Smooth muscle cell (in vitro differentiated cells): Measurements from ENCODE around the gene EXOC1. TPM values are rescaled to one million over a fixed set of nuclear protein-coding genes. Genes with fewer than 3 reads are reported as not detected.

Source experiments
- DNase-seq: peaks from one replicate; lab custom pipeline; 2025; ENCODE audit not compliant: unreplicated experiment; lab: John Stamatoyannopoulos, UW
- H2AFZ ChIP-seq: fragments of 200-600 bp; sonication (generic); 2 replicates; pipeline ENCODE4 v1.6.0; 2016; ENCODE audit warnings: antibody characterized with exemption, low read depth, mild to moderate bottlenecking
- H3F3A ChIP-seq: fragments of 200-600 bp; sonication (generic); 2 replicates; pipeline ENCODE4 v1.6.0; 2017; ENCODE audit warnings: antibody characterized with exemption, low read depth
- H3K27ac ChIP-seq: fragments of 200-600 bp; sonication (generic); 2 replicates; pipeline ENCODE4 v1.5.1; 2016; ENCODE audit warnings: low read depth, mild to moderate bottlenecking
- H3K27me3 ChIP-seq: fragments of 200-600 bp; sonication (generic); 2 replicates; pipeline ENCODE4 v1.6.1; 2016; ENCODE audit warnings: low read depth, mild to moderate bottlenecking
- H3K36me3 ChIP-seq: fragments of 200-600 bp; sonication (generic); 2 replicates; pipeline ENCODE4 v1.5.1; 2016; ENCODE audit warnings: low read depth
- H3K4me1 ChIP-seq: fragments of 200-600 bp; sonication (generic); 2 replicates; pipeline ENCODE4 v1.5.1; 2016; ENCODE audit warnings: low read depth
- H3K4me2 ChIP-seq: fragments of 200-600 bp; sonication (generic); 2 replicates; pipeline ENCODE4 v1.6.0; 2016; ENCODE audit warnings: mild to moderate bottlenecking
- H3K4me3 ChIP-seq: fragments of 200-600 bp; sonication (generic); 2 replicates; pipeline ENCODE4 v1.5.1; 2016; ENCODE audit warnings: mild to moderate bottlenecking
- H3K79me2 ChIP-seq: fragments of 200-600 bp; sonication (generic); 2 replicates; pipeline ENCODE4 v1.6.0; 2016; ENCODE audit warnings: low read depth, mild to moderate bottlenecking
- H3K9ac ChIP-seq: fragments of 200-600 bp; sonication (generic); 2 replicates; pipeline ENCODE4 v1.6.0; 2016; ENCODE audit warnings: low read depth
- H3K9me3 ChIP-seq: fragments of 200-600 bp; sonication (generic); replicated peaks from 2 replicates; pipeline ENCODE4 v1.5.1; 2016; ENCODE audit warnings: low read depth
- H4K20me1 ChIP-seq: fragments of 200-600 bp; sonication (generic); 2 replicates; pipeline ENCODE4 v1.6.0; 2016; ENCODE audit warnings: low read depth
- WGBS: methylation state at CpG from one replicate; pipeline ENCODE4 v1.1.7; 2016; ENCODE audit warnings: low lambda C conversion rate; 5-methylcytosine and 5-hydroxymethylcytosine counted together
- polyA plus RNA-seq: library from polyadenylated mRNA; unstranded; fragments of >200 nt; fragmentation: Nextera tagmentation; extraction: Ambion mirVana; gene quantifications from 2 replicates; pipeline ENCODE4 v1.2.1, GENCODE V29; 2016
- total RNA-seq: library from RNA; depleted of rRNA; stranded (reverse); fragments of >200 nt; gene quantifications from 2 replicates; pipeline ENCODE4 v1.2.3, GENCODE V29; 2014
- TF ChIP-seq, protein P1 (sequence below): fragments of 200-600 bp; sonication (generic); IDR thresholded peaks from 2 replicates; pipeline ENCODE4 v1.5.1; 2017; ENCODE audit warnings: borderline replicate concordance, mild to moderate bottlenecking, antibody characterized with exemption; ENCODE audit not compliant: insufficient read depth, poor library complexity, severe bottlenecking

Gene EXOC1
- total and polyA plus RNA-seq, 2 experiments from 2014 or later = 18.5 to 34.2 TPM

- TF ChIP-seq, protein P1, sequence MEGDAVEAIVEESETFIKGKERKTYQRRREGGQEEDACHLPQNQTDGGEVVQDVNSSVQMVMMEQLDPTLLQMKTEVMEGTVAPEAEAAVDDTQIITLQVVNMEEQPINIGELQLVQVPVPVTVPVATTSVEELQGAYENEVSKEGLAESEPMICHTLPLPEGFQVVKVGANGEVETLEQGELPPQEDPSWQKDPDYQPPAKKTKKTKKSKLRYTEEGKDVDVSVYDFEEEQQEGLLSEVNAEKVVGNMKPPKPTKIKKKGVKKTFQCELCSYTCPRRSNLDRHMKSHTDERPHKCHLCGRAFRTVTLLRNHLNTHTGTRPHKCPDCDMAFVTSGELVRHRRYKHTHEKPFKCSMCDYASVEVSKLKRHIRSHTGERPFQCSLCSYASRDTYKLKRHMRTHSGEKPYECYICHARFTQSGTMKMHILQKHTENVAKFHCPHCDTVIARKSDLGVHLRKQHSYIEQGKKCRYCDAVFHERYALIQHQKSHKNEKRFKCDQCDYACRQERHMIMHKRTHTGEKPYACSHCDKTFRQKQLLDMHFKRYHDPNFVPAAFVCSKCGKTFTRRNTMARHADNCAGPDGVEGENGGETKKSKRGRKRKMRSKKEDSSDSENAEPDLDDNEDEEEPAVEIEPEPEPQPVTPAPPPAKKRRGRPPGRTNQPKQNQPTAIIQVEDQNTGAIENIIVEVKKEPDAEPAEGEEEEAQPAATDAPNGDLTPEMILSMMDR = no peak
- H3K9me3 ChIP-seq = no peaks in the 10 kb centered on the region
- no peaks in the 10 kb centered on the region for H3K4me1 ChIP-seq
- no peak overlapping the region for H3K9ac ChIP-seq
- no peaks in the 10 kb centered on the region for H3K36me3 ChIP-seq
- no peaks in the 10 kb centered on the region for H3K27me3 ChIP-seq
- H2AFZ ChIP-seq = no peak overlapping the region
- no peaks in the 10 kb centered on the region for H3F3A ChIP-seq
- H3K27ac ChIP-seq = no peak overlapping the region
- no peak overlapping the region for H3K4me3 ChIP-seq
- 91% methylated on average over 3 of the region's 3 CpGs for WGBS
- no peak overlapping the region for H3K4me2 ChIP-seq
- no peaks in the 10 kb centered on the region for H3K79me2 ChIP-seq
- no peaks in the 10 kb centered on the region for H4K20me1 ChIP-seq
- no peak for DNase-seq
Measured at GRCh38 chr4:55921093-55921492, 67.6 kb downstream of the EXOC1 start.

DNA sequence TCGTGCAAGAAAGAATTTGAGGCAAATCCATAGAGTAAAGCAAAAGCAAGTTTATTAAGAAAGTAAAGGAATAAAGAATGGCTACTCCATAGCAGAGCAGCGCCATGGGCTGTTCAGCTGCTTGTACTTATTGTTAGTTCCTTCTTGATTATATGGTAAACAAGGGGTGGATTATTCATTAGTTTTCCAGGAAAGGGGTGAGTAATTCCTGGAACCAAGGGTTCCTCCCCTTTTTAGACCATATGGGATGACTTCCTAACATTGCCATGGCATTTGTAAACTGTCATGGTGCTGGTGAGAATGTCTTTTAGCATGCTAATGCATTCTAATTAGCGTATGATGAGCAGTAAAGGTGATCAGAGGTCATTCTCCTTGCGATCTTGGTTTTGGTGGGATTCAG, 71.8 kb downstream of the EXOC1 start:
- 80% methylated on average over 4 of the region's 4 CpGs for WGBS
- no peak overlapping the region for H2AFZ ChIP-seq
- H3K27ac ChIP-seq = no peak overlapping the region
- no peak for DNase-seq
- H3K27me3 ChIP-seq = no peaks in the 10 kb centered on the region
- no peaks in the 10 kb centered on the region for H3K36me3 ChIP-seq
- TF ChIP-seq, protein P1 = no peak
- H3F3A ChIP-seq = no peaks in the 10 kb centered on the region
- H3K4me2 ChIP-seq = no peak overlapping the region
- H3K79me2 ChIP-seq = no peaks in the 10 kb centered on the region
- H3K4me3 ChIP-seq = no peak overlapping the region
- H4K20me1 ChIP-seq = no peaks in the 10 kb centered on the region
- no peaks in the 10 kb centered on the region for H3K4me1 ChIP-seq
- no peak overlapping the region for H3K9ac ChIP-seq
- H3K9me3 ChIP-seq = no peaks in the 10 kb centered on the region

DNA sequence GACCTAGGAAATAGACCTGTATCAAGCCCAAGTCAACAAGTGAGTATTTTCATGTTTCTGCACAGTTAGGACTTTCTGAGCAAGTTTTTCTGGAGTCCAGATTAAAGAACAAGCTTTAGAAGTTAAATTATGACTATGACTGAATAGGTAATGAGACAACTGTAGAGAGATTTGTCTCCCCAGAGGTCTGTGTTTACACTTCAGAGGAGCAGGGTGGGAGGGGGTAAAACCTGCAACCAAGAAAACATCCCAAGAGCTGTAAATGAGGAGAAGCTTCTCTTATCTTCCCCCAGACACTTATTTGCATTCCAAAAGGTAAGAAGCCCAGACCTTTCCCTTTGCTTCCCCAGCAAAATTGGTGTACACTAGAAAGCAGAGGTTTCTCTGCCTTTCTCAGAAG, 73.2 kb downstream of the EXOC1 start:
- Histone ChIP-seq H3K9me3 (no peaks in the 10 kb centered on the region), H3K4me1 (no peaks in the 10 kb centered on the region), H3K36me3 (no peaks in the 10 kb centered on the region), H3K27me3 (no peaks in the 10 kb centered on the region), H3F3A (no peaks in the 10 kb centered on the region), H3K4me2 (no peak overlapping the region), H2AFZ (no peak overlapping the region), H3K4me3 (no peak overlapping the region), H3K27ac (no peak overlapping the region), H4K20me1 (no peaks in the 10 kb centered on the region), H3K9ac (no peak overlapping the region), H3K79me2 (no peaks in the 10 kb centered on the region)
- TF ChIP-seq, protein P1 = no peak
- no peak for DNase-seq

DNA sequence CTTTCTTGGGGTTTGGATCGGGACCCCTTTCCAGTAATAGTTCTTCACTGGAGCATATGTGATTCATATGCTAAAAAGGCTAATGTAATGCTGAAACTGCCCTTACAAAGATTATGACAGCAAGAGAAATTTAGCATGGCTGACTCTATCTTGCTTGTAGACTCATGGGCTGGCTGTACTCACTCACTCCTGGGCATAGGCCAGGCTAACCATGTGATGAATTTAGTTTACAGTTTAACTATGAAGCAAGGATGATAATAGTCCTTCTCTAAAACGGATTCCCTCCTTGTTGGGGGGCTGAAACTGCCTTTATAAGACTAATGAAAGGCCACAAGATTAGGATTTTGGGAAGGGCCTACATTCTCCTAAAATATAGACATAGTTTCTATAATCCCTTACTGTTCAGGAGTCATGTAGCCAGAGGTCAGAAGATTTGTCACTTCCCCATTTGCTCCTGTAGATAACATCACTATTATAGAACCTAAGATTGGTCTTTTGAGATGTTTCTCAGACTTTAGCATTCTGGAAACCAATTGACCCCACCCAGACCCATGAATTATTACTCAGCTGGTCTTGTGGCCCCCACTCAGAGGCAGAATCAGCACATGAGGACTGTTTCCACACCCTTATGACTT, 74.5 kb downstream of the EXOC1 start:
- H2AFZ ChIP-seq = no peak overlapping the region
- WGBS = 88% methylated on average over 2 of the region's 2 CpGs
- H3K79me2 ChIP-seq = no peaks in the 10 kb centered on the region
- H3K27me3 ChIP-seq = no peaks in the 10 kb centered on the region
- no peaks in the 10 kb centered on the region for H3K36me3 ChIP-seq
- no peak overlapping the region for H3K4me3 ChIP-seq
- H3K4me2 ChIP-seq = no peak overlapping the region
- H3F3A ChIP-seq = no peaks in the 10 kb centered on the region
- no peak overlapping the region for H3K27ac ChIP-seq
- DNase-seq = no peak
- TF ChIP-seq, protein P1 = no peak
- no peaks in the 10 kb centered on the region for H3K9me3 ChIP-seq
- H3K9ac ChIP-seq = no peak overlapping the region
- no peaks in the 10 kb centered on the region for H4K20me1 ChIP-seq
- H3K4me1 ChIP-seq = no peaks in the 10 kb centered on the region
